ENCODE results near the gene ZYG11B. TPM values are rescaled to one million over a fixed set of nuclear protein-coding genes. Genes with fewer than 3 reads are reported as not detected.
A peak's percentile ranks its signal among the peaks of the same experiment; 100 is the strongest.
"Not testable (repeated sequence)": the region's sequence is repeated elsewhere in the genome, so short reads cannot be mapped to it uniquely, and the experiment has no call there.

The ZYG11B gene
- total and polyA plus RNA-seq, 7 experiments from 2014 or later: 14.2 to 26.8 (median 17.9) TPM

DNA sequence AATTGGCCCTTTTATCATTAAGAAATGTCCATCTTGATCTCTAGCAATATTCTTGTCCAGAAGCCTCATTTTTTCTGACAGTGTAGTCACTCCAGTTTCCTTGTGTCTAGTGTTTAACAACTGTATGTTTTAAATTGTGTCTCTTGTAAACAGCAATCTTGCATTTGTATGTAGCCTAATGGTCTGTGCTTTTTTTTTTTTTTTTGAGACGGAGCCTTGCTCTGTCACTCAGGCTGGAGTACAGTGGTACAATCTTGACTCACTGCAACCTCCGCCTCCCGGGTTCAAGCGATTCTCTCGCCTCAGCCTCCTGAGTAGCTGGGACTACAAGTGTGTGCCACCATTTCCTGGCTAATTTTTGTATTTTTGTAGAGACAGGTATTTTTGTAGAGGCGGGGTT lies 118.9 kb downstream of the ZYG11B start:
- Mint-ChIP-seq H3K4me3 (peak overlapping the region in 1 of 10 donors; percentile 16), H3K27me3 (peaks cover 33 to 43% (median 38%) of the 10 kb centered on the region in 5 donors)
- ATAC-seq; H3K4me1 Mint-ChIP-seq; POLR2A ChIA-PET; H3K27me3 ChIP-seq (ENCODE audit: control insufficient read depth in 2 of 2, insufficient read depth in 2 of 2, low read length in 2 of 2); H3K9me3 Mint-ChIP-seq; H3K9me3 ChIP-seq (ENCODE audit: control insufficient read depth in 2 of 3, low read length in 3 of 3); intact Hi-C loops (cut with micrococcal nuclease); H3K4me3 ChIP-seq (ENCODE audit: low read length); H3K27ac ChIP-seq (ENCODE audit: low read depth, low read length); CTCF ChIA-PET; H3K36me3 Mint-ChIP-seq; H3K27ac Mint-ChIP-seq; H3K36me3 ChIP-seq (ENCODE audit: control insufficient read depth in 2 of 3, insufficient read depth in 3 of 3, low read length in 3 of 3); H3K4me1 ChIP-seq (ENCODE audit: control insufficient read depth in 2 of 2, insufficient read depth in 2 of 2, low read length in 2 of 2); DNase-seq: not testable (repeated sequence)

GRCh38 chr1:52848423-52848822 lies 122.2 kb downstream of the ZYG11B start:
- peaks cover 0 to 6% (median 5%) of the 10 kb centered on the region in 7 donors for H3K4me1 Mint-ChIP-seq

GRCh38 chr1:52850951-52851350 lies 124.7 kb downstream of the ZYG11B start:
- H3K4me1 ChIP-seq (ENCODE audit: control insufficient read depth in 2 of 2, insufficient read depth in 2 of 2, low read length in 2 of 2): no peaks in the 10 kb centered on the region
- Mint-ChIP-seq H3K36me3 (no peaks in the 10 kb centered on the region), H3K4me1 (peaks cover 0 to 6% (median 0%) of the 10 kb centered on the region in 7 donors), H3K4me3 (no peak overlapping the region), H3K27ac (no peak overlapping the region), H3K27me3 (peaks cover 10 to 21% (median 11%) of the 10 kb centered on the region in 5 donors), H3K9me3 (peaks cover 0 to 2% (median 0%) of the 10 kb centered on the region in 11 donors)
- intact Hi-C loops (cut with micrococcal nuclease): no loop called here
- no peak overlapping the region for H3K4me3 ChIP-seq (ENCODE audit: low read length)
- no peaks in the 10 kb centered on the region for H3K36me3 ChIP-seq (ENCODE audit: control insufficient read depth in 2 of 3, insufficient read depth in 3 of 3, low read length in 3 of 3)
- H3K27me3 ChIP-seq (ENCODE audit: control insufficient read depth in 2 of 2, insufficient read depth in 2 of 2, low read length in 2 of 2): no peaks in the 10 kb centered on the region
- no peak for ATAC-seq
- ChIA-PET POLR2A (no interaction called here), CTCF (no interaction called here)
- H3K9me3 ChIP-seq (ENCODE audit: control insufficient read depth in 2 of 3, low read length in 3 of 3): no peaks in the 10 kb centered on the region
- DNase-seq: no peak
- no peak overlapping the region for H3K27ac ChIP-seq (ENCODE audit: low read depth, low read length)

More at GRCh38 chr1:52848423-52848822, 122.2 kb downstream of the ZYG11B start:
- DNase-seq: no peak
- H3K9me3 ChIP-seq (ENCODE audit: control insufficient read depth in 2 of 3, low read length in 3 of 3): no peaks in the 10 kb centered on the region
- H3K27me3 Mint-ChIP-seq: peaks cover 27 to 42% (median 29%) of the 10 kb centered on the region in 5 donors
- ChIA-PET CTCF (interaction anchor here (0.6 kb wide), 1 partner anchor 31 kb away, joined by 4 read pairs; no protein-coding TSS in a partner anchor), POLR2A (no interaction called here)
- H3K4me3 Mint-ChIP-seq: no peak overlapping the region
- H3K9me3 Mint-ChIP-seq: peaks cover 0 to 3% (median 0%) of the 10 kb centered on the region in 11 donors
- H3K27ac ChIP-seq (ENCODE audit: low read depth, low read length): no peak overlapping the region
- peaks cover 0 to 5% of the 10 kb centered on the region in 2 donors for H3K27me3 ChIP-seq (ENCODE audit: control insufficient read depth in 2 of 2, insufficient read depth in 2 of 2, low read length in 2 of 2)
- H3K36me3 Mint-ChIP-seq: no peaks in the 10 kb centered on the region
- no peak for ATAC-seq
- no peaks in the 10 kb centered on the region for H3K36me3 ChIP-seq (ENCODE audit: control insufficient read depth in 2 of 3, insufficient read depth in 3 of 3, low read length in 3 of 3)
- intact Hi-C loops (cut with micrococcal nuclease): no loop called here
- no peaks in the 10 kb centered on the region for H3K4me1 ChIP-seq (ENCODE audit: control insufficient read depth in 2 of 2, insufficient read depth in 2 of 2, low read length in 2 of 2)
- no peak overlapping the region for H3K27ac Mint-ChIP-seq
- H3K4me3 ChIP-seq (ENCODE audit: low read length): no peak overlapping the region

DNA sequence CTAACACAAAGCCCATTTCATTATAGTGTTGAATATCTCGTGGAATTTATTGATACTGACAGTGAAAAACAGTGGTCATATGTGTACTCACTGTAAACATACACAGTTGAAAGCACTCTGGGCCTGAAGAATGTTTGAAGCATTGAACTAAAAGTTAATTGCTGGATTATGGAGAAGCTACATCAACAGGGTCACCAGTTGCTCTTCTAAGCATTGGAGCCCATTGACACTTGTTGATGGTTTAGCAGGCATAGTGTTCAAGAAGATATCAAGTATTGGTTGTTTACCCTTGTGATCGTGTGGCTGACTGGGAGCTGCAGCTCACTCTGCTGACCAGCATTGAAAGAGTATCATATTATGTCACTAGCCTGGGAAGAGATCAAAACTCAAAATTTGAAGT lies 126.6 kb downstream of the ZYG11B start:
- no peak overlapping the region for H3K4me3 Mint-ChIP-seq
- no peak for DNase-seq
- peaks cover 5 to 17% (median 9%) of the 10 kb centered on the region in 5 donors for H3K27me3 Mint-ChIP-seq
- peaks cover 0 to 6% (median 0%) of the 10 kb centered on the region in 7 donors for H3K4me1 Mint-ChIP-seq
- Histone ChIP-seq H3K27ac (ENCODE audit: low read depth, low read length) (no peak overlapping the region), H3K27me3 (ENCODE audit: control insufficient read depth in 2 of 2, insufficient read depth in 2 of 2, low read length in 2 of 2) (no peaks in the 10 kb centered on the region), H3K4me1 (ENCODE audit: control insufficient read depth in 2 of 2, insufficient read depth in 2 of 2, low read length in 2 of 2) (no peaks in the 10 kb centered on the region), H3K9me3 (ENCODE audit: control insufficient read depth in 2 of 3, low read length in 3 of 3) (no peaks in the 10 kb centered on the region), H3K36me3 (ENCODE audit: control insufficient read depth in 2 of 3, insufficient read depth in 3 of 3, low read length in 3 of 3) (no peaks in the 10 kb centered on the region), H3K4me3 (ENCODE audit: low read length) (no peak overlapping the region)
- peaks cover 0 to 2% (median 0%) of the 10 kb centered on the region in 11 donors for H3K9me3 Mint-ChIP-seq
- intact Hi-C loops (cut with micrococcal nuclease): no loop called here
- POLR2A ChIA-PET: interaction anchor here (0.7 kb wide), 1 partner anchor 13 kb away, joined by 3 read pairs; no protein-coding TSS in a partner anchor
- no peak overlapping the region for H3K27ac Mint-ChIP-seq
- H3K36me3 Mint-ChIP-seq: no peaks in the 10 kb centered on the region
- ATAC-seq: no peak
- CTCF ChIA-PET: interaction anchor here (0.6 kb wide), 1 partner anchor 1849 kb away, joined by 3 read pairs; no protein-coding TSS in a partner anchor

DNA sequence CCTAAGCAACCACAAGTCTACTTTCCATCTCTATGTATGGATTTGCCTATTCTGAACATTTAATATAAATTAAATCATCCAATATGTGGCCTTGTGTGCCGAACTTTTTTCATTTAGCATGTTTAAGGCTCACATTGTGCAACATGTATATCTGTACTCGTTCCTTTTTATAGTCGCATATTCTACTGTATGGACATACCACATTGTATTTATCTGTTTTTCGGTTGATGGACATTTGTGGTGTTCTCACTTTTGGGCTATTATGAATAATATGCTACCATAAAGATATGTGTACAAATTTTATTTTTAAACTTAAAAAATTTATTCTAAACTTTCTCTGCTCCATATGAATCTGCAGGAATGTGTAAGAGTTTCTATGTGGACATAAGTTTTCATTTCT lies 129.3 kb downstream of the ZYG11B start:
- POLR2A ChIA-PET: no interaction called here
- DNase-seq (no peak), ATAC-seq (no peak)
- Histone ChIP-seq H3K27me3 (ENCODE audit: control insufficient read depth in 2 of 2, insufficient read depth in 2 of 2, low read length in 2 of 2) (no peaks in the 10 kb centered on the region), H3K27ac (ENCODE audit: low read depth, low read length) (no peak overlapping the region), H3K4me3 (ENCODE audit: low read length) (no peak overlapping the region), H3K4me1 (ENCODE audit: control insufficient read depth in 2 of 2, insufficient read depth in 2 of 2, low read length in 2 of 2) (no peaks in the 10 kb centered on the region), H3K36me3 (ENCODE audit: control insufficient read depth in 2 of 3, insufficient read depth in 3 of 3, low read length in 3 of 3) (no peaks in the 10 kb centered on the region), H3K9me3 (ENCODE audit: control insufficient read depth in 2 of 3, low read length in 3 of 3) (no peaks in the 10 kb centered on the region)
- CTCF ChIA-PET: no interaction called here
- Mint-ChIP-seq H3K4me1 (peaks cover 0 to 4% (median 0%) of the 10 kb centered on the region in 7 donors), H3K9me3 (peaks cover 0 to 2% (median 0%) of the 10 kb centered on the region in 11 donors), H3K4me3 (no peak overlapping the region), H3K27ac (no peak overlapping the region), H3K27me3 (peaks cover 0 to 9% (median 7%) of the 10 kb centered on the region in 5 donors), H3K36me3 (no peaks in the 10 kb centered on the region)
- intact Hi-C loops (cut with micrococcal nuclease): no loop called here

GRCh38 chr1:52856026-52856425 lies 129.8 kb downstream of the ZYG11B start:
- no peaks in the 10 kb centered on the region for H3K9me3 ChIP-seq (ENCODE audit: control insufficient read depth in 2 of 3, low read length in 3 of 3)
- no peaks in the 10 kb centered on the region for H3K36me3 ChIP-seq (ENCODE audit: control insufficient read depth in 2 of 3, insufficient read depth in 3 of 3, low read length in 3 of 3)
- ATAC-seq (no peak), DNase-seq (no peak)
- Mint-ChIP-seq H3K4me3 (no peak overlapping the region), H3K27ac (no peak overlapping the region), H3K27me3 (peaks cover 0 to 7% (median 3%) of the 10 kb centered on the region in 5 donors), H3K4me1 (no peaks in the 10 kb centered on the region), H3K36me3 (no peaks in the 10 kb centered on the region), H3K9me3 (no peaks in the 10 kb centered on the region)
- ChIA-PET POLR2A (no interaction called here), CTCF (no interaction called here)
- H3K27ac ChIP-seq (ENCODE audit: low read depth, low read length): no peak overlapping the region
- no peak overlapping the region for H3K4me3 ChIP-seq (ENCODE audit: low read length)
- no peaks in the 10 kb centered on the region for H3K4me1 ChIP-seq (ENCODE audit: control insufficient read depth in 2 of 2, insufficient read depth in 2 of 2, low read length in 2 of 2)
- no peaks in the 10 kb centered on the region for H3K27me3 ChIP-seq (ENCODE audit: control insufficient read depth in 2 of 2, insufficient read depth in 2 of 2, low read length in 2 of 2)
- intact Hi-C loops (cut with micrococcal nuclease): no loop called here

- H3K4me3 ChIP-seq (ENCODE audit: low read length): no peak overlapping the region
- no peaks in the 10 kb centered on the region for H3K36me3 ChIP-seq (ENCODE audit: control insufficient read depth in 2 of 3, insufficient read depth in 3 of 3, low read length in 3 of 3)
- Mint-ChIP-seq H3K4me3 (no peak overlapping the region), H3K4me1 (no peaks in the 10 kb centered on the region), H3K9me3 (no peaks in the 10 kb centered on the region), H3K27ac (no peak overlapping the region), H3K27me3 (peaks cover 0 to 7% (median 0%) of the 10 kb centered on the region in 5 donors), H3K36me3 (no peaks in the 10 kb centered on the region)
- ATAC-seq (no peak), DNase-seq (no peak)
- no peaks in the 10 kb centered on the region for H3K4me1 ChIP-seq (ENCODE audit: control insufficient read depth in 2 of 2, insufficient read depth in 2 of 2, low read length in 2 of 2)
- H3K27me3 ChIP-seq (ENCODE audit: control insufficient read depth in 2 of 2, insufficient read depth in 2 of 2, low read length in 2 of 2): no peaks in the 10 kb centered on the region
- no peaks in the 10 kb centered on the region for H3K9me3 ChIP-seq (ENCODE audit: control insufficient read depth in 2 of 3, low read length in 3 of 3)
- H3K27ac ChIP-seq (ENCODE audit: low read depth, low read length): no peak overlapping the region
- CTCF ChIA-PET: no interaction called here
- POLR2A ChIA-PET: no interaction called here
- intact Hi-C loops (cut with micrococcal nuclease): no loop called here
Measured at GRCh38 chr1:52857443-52857842, 131.2 kb downstream of the ZYG11B start.

All from naive thymus-derived CD4-positive, alpha-beta T cell (primary cell).